ENCODE results near the gene GAPDHS.

GAPDHS gene

GRCh38 chr19:35582760-35583159 is 49.5 kb downstream of the GAPDHS start:
- Histone ChIP-seq H3K36me3 (ENCODE audit: control insufficient read depth, insufficient read depth, low read length) (no peaks in the 10 kb centered on the region), H3K27ac (no peak overlapping the region), H3K4me1 (no peaks in the 10 kb centered on the region), H3K9ac (no peak overlapping the region), H3K4me2 (ENCODE audit: low read length) (no peak overlapping the region), H3K9me3 (ENCODE audit: control insufficient read depth, low read length) (no peaks in the 10 kb centered on the region), H2AFZ (no peak overlapping the region), H3K79me2 (no peaks in the 10 kb centered on the region), H3K27me3 (ENCODE audit: control insufficient read depth, insufficient read depth, low read length) (no peaks in the 10 kb centered on the region), H3K4me3 (ENCODE audit: low read depth, low read length) (no peak overlapping the region)
- TF ChIP-seq CTCF (IDR thresholded peaks at IDR 0.05), result no peak

DNA sequence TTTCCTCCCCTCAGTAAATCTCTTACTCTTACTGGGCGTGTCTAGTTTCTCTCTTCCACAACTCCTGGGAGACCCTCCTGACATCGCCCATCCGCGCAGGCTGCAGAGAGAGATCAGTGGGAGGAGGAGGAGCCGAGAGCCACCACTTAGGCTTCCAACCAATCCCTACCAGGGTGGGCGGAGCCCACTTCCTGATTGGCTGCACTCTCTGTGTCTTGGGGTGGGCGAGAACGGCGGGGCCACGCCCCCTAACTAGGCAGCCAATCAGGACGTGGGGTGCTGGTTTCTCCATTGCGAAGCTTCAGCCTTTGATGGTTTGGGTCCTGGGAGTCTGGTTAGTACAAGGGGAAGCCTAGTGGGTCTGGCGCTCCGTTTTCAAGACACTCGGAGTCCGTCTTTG is 52.6 kb downstream of the GAPDHS start, which contains the start of gene PMIS2:
PMIS2 (plus strand) TSS at position 326 of the 400 bp plus-strand sequence. CDS start 87 bp downstream, outside the sequence.
- Histone ChIP-seq H3K27me3 (ENCODE audit: control insufficient read depth, insufficient read depth, low read length) (no peaks in the 10 kb centered on the region), H3K79me2 (no peaks in the 10 kb centered on the region), H3K9me3 (ENCODE audit: control insufficient read depth, low read length) (no peaks in the 10 kb centered on the region), H3K4me2 (ENCODE audit: low read length) (no peak within 1 kb of the TSS), H3K9ac (no peak within 1 kb of the TSS), H3K4me1 (no peaks in the 10 kb centered on the region), H3K27ac (no peak within 1 kb of the TSS), H3K36me3 (ENCODE audit: control insufficient read depth, insufficient read depth, low read length) (no peaks in the 10 kb centered on the region), H3K4me3 (ENCODE audit: low read depth, low read length) (no peak within 1 kb of the TSS), H2AFZ (no peak within 1 kb of the TSS)
- no peak for TF ChIP-seq CTCF (IDR thresholded peaks at IDR 0.05)

- no peaks in the 10 kb centered on the region for H3K79me2 ChIP-seq
- TF ChIP-seq CTCF (IDR thresholded peaks at IDR 0.05), result no peak
- H2AFZ ChIP-seq, result no peak overlapping the region
- H3K36me3 ChIP-seq (ENCODE audit: control insufficient read depth, insufficient read depth, low read length), result no peaks in the 10 kb centered on the region
- H3K9ac ChIP-seq, result no peak overlapping the region
- no peaks in the 10 kb centered on the region for H3K9me3 ChIP-seq (ENCODE audit: control insufficient read depth, low read length)
- no peaks in the 10 kb centered on the region for H3K27me3 ChIP-seq (ENCODE audit: control insufficient read depth, insufficient read depth, low read length)
- no peak overlapping the region for H3K4me2 ChIP-seq (ENCODE audit: low read length)
- no peak overlapping the region for H3K27ac ChIP-seq
- no peak overlapping the region for H3K4me3 ChIP-seq (ENCODE audit: low read depth, low read length)
- H3K4me1 ChIP-seq, result no peaks in the 10 kb centered on the region
Observed at GRCh38 chr19:35587321-35587720, 54.1 kb downstream of the GAPDHS start.

- Histone ChIP-seq H3K79me2 (no peaks in the 10 kb centered on the region), H3K4me2 (ENCODE audit: low read length) (no peak overlapping the region), H3K9me3 (ENCODE audit: control insufficient read depth, low read length) (no peaks in the 10 kb centered on the region), H3K27me3 (ENCODE audit: control insufficient read depth, insufficient read depth, low read length) (no peaks in the 10 kb centered on the region), H3K4me1 (no peaks in the 10 kb centered on the region), H3K27ac (no peak overlapping the region), H3K36me3 (ENCODE audit: control insufficient read depth, insufficient read depth, low read length) (no peaks in the 10 kb centered on the region), H3K9ac (no peak overlapping the region), H3K4me3 (ENCODE audit: low read depth, low read length) (no peak overlapping the region), H2AFZ (no peak overlapping the region)
- TF ChIP-seq CTCF (IDR thresholded peaks at IDR 0.05), result no peak
Observed at GRCh38 chr19:35590875-35591274, 57.6 kb downstream of the GAPDHS start.

DNA sequence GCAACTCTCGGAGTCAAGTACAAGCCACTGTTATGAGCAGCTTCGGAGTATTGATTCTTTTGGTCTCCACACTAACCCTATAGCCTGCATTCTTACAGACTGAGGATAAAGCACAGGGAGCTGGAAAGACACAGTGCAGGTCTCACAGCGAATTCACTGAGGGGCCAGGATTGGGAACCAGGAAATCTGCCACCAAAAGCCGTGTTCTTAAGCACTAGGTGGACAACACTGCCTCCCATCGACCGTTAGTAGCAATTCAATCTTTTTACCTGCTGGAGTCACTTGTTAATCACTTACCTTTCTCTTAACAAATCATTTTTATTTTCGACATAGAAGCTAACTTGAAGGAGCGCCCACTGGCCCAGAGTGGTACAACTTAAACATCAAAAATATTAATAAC is 59.0 kb downstream of the GAPDHS start:
- no peak overlapping the region for H3K4me2 ChIP-seq (ENCODE audit: low read length)
- H3K9ac ChIP-seq, result no peak overlapping the region
- H3K79me2 ChIP-seq, result no peaks in the 10 kb centered on the region
- H3K4me3 ChIP-seq (ENCODE audit: low read depth, low read length), result no peak overlapping the region
- H2AFZ ChIP-seq, result no peak overlapping the region
- H3K36me3 ChIP-seq (ENCODE audit: control insufficient read depth, insufficient read depth, low read length), result no peaks in the 10 kb centered on the region
- H3K27ac ChIP-seq, result no peak overlapping the region
- TF ChIP-seq CTCF (IDR thresholded peaks at IDR 0.05), result peak; percentile 59
- H3K9me3 ChIP-seq (ENCODE audit: control insufficient read depth, low read length), result no peaks in the 10 kb centered on the region
- H3K4me1 ChIP-seq, result no peaks in the 10 kb centered on the region
- no peaks in the 10 kb centered on the region for H3K27me3 ChIP-seq (ENCODE audit: control insufficient read depth, insufficient read depth, low read length)
